GM23338 (cell line): ENCODE data around the gene LRRC51. TPM values are rescaled to one million over a fixed set of nuclear protein-coding genes. Genes with fewer than 3 reads are reported as not detected.
A peak's percentile ranks its signal among the peaks of the same experiment; 100 is the strongest.

Experiments
- ATAC-seq: fragments of 200-7000 bp; cut with Tn5 transposase; 3 replicates; pipeline ENCODE4 v1.9.1; 2020
- DNase-seq: peaks from one replicate; pipeline ENCODE4 v3.0.0-alpha.2; 2015; ENCODE audit warnings: low spot score
- H2AFZ ChIP-seq: fragments of 200-600 bp; sonication (generic); 2 replicates; pipeline ENCODE4 v1.8.0; 2016; ENCODE audit warnings: antibody characterized with exemption, mild to moderate bottlenecking, moderate library complexity
- H3F3A ChIP-seq: fragments of 200-600 bp; sonication (generic); replicated peaks from 2 replicates; pipeline ENCODE4 v1.8.0; 2017; ENCODE audit warnings: antibody characterized with exemption, mixed run types, low read depth
- H3K27ac ChIP-seq: fragments of 200-600 bp; sonication (generic); 2 replicates; pipeline ENCODE4 v1.6.1; 2016; ENCODE audit warnings: low read depth
- H3K27me3 ChIP-seq: fragments of 200-600 bp; sonication (generic); 2 replicates; pipeline ENCODE4 v1.8.0; 2016; ENCODE audit warnings: mild to moderate bottlenecking, mixed run types, moderate library complexity; ENCODE audit not compliant: insufficient read depth
- H3K36me3 ChIP-seq: fragments of 200-600 bp; sonication (generic); 2 replicates; pipeline ENCODE4 v1.8.0; 2016; ENCODE audit warnings: mild to moderate bottlenecking; ENCODE audit not compliant: insufficient read depth
- H3K4me1 ChIP-seq: fragments of 200-600 bp; sonication (generic); 2 replicates; pipeline ENCODE4 v1.8.0; 2016; ENCODE audit warnings: mild to moderate bottlenecking, moderate library complexity; ENCODE audit not compliant: insufficient read depth
- H3K4me2 ChIP-seq: fragments of 200-600 bp; sonication (generic); 2 replicates; pipeline ENCODE4 v1.7.1; 2017; ENCODE audit warnings: mixed run types
- H3K4me3 ChIP-seq: fragments of 200-600 bp; sonication (generic); 2 replicates; pipeline ENCODE4 v1.6.1; 2016; ENCODE audit warnings: mixed run types
- H3K79me2 ChIP-seq: fragments of 200-600 bp; sonication (generic); replicated peaks from 2 replicates; pipeline ENCODE4 v1.8.0; 2017; ENCODE audit warnings: mild to moderate bottlenecking; ENCODE audit not compliant: insufficient read depth
- H3K9me2 ChIP-seq: fragments of 200-600 bp; sonication (generic); 2 replicates; pipeline ENCODE4 v1.8.0; 2017; ENCODE audit not compliant: insufficient read depth
- H4K20me1 ChIP-seq: fragments of 200-600 bp; sonication (generic); replicated peaks from 2 replicates; pipeline ENCODE4 v1.8.0; 2017; ENCODE audit warnings: mild to moderate bottlenecking; ENCODE audit not compliant: insufficient read depth
- H3K27ac Mint-ChIP-seq: 2 replicates; pipeline ENCODE4 v1.8.0; 2020; ENCODE audit warnings: inconsistent platforms, mild to moderate bottlenecking, moderate library complexity, mixed read lengths
- H3K27me3 Mint-ChIP-seq: 3 replicates; pipeline ENCODE4 v1.8.0; 2022; ENCODE audit warnings: low read depth, mild to moderate bottlenecking, moderate library complexity, mixed read lengths, inconsistent platforms; ENCODE audit not compliant: insufficient read depth, poor library complexity
- H3K36me3 Mint-ChIP-seq: 3 replicates; pipeline ENCODE4 v1.8.0; 2021; ENCODE audit warnings: low read depth, mild to moderate bottlenecking, inconsistent platforms, moderate library complexity, mixed read lengths
- H3K4me1 Mint-ChIP-seq: 3 replicates; pipeline ENCODE4 v1.8.0; 2020; ENCODE audit warnings: mild to moderate bottlenecking, inconsistent platforms, mixed read lengths
- H3K4me3 Mint-ChIP-seq: 3 replicates; pipeline ENCODE4 v1.8.0; 2021; ENCODE audit warnings: moderate library complexity, mild to moderate bottlenecking, inconsistent platforms, mixed read lengths
- H3K9me3 Mint-ChIP-seq: 3 replicates; pipeline ENCODE4 v1.8.0; 2020; ENCODE audit warnings: moderate library complexity, mild to moderate bottlenecking, inconsistent platforms, mixed read lengths
- CREB1 ChIP-seq: fragments of 250-450 bp; sonication (Bioruptor Pico); IDR thresholded peaks from 2 replicates; pipeline ENCODE4 v1.5.0; 2020; ENCODE audit warnings: low read depth, mild to moderate bottlenecking, moderate library complexity
- EZH2 ChIP-seq: fragments of 200-600 bp; sonication (generic); IDR thresholded peaks from one replicate; pipeline ENCODE4 v1.8.0; 2017; ENCODE audit warnings: antibody characterized with exemption, mild to moderate bottlenecking, low read depth; ENCODE audit not compliant: unreplicated experiment
- NANOG ChIP-seq: IDR thresholded peaks from 2 replicates; pipeline ENCODE4 v1.6.1; 2016; ENCODE audit warnings: antibody characterized with exemption, borderline replicate concordance
- STAT1 ChIP-seq: IDR thresholded peaks from one replicate; pipeline ENCODE4 v1.6.1; 2016; ENCODE audit warnings: antibody characterized with exemption; ENCODE audit not compliant: unreplicated experiment
- ZNF114 ChIP-seq: fragments of 250-450 bp; sonication (Bioruptor Pico); IDR thresholded peaks from 2 replicates; pipeline ENCODE4 v1.5.0; 2020; ENCODE audit warnings: mild to moderate bottlenecking, moderate library complexity
- polyA plus RNA-seq: library from polyadenylated mRNA; unstranded; fragments of >200 nt; fragmentation: Nextera tagmentation; extraction: Ambion mirVana; gene quantifications from 2 replicates; pipeline ENCODE4 v1.2.1, GENCODE V29; 2016
- total RNA-seq: library from RNA; depleted of rRNA; stranded (reverse); fragments of >200 nt; shearing (Covaris generic); gene quantifications from 2 replicates; pipeline ENCODE4 v1.2.3, GENCODE V29; 2014
- TF ChIP-seq, protein P1 (sequence below): fragments of 250-450 bp; sonication (Bioruptor Pico); IDR thresholded peaks from 2 replicates; pipeline ENCODE4 v1.5.0; 2020; ENCODE audit warnings: mild to moderate bottlenecking, moderate library complexity

The LRRC51 gene
- total and polyA plus RNA-seq, 2 experiments from 2014 or later = 3.6 to 4.2 TPM

DNA sequence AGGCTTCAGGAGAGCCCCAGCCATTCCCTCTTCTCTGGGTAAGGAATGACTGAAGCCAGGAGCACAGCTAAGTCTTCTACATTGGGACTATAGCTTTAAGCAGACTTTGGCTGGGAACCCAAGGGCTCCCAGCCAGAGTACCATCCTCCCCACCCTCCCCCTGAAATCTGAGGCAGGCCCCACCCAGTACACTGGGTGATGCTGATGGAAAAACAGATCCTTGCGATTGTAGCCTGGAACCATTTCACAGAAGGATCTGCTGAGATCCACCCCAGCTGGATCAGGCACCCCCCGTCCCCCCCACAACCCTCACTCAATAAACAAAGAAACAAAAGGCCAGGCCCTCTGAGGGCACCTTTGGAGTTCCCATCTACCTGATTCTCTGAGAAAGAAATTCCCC lies 42.2 kb upstream of the LRRC51 start:
- H3K4me3 Mint-ChIP-seq = no peak overlapping the region; the same call in 2 of the 3 replicates
- H2AFZ ChIP-seq = no peak overlapping the region
- no peak for ATAC-seq
- peaks cover 20% of the 10 kb centered on the region for H3K36me3 Mint-ChIP-seq
- peaks cover 41% of the 10 kb centered on the region for H3K4me1 ChIP-seq
- no peak overlapping the region for H3K4me3 ChIP-seq
- DNase-seq = no peak
- H3K9me3 Mint-ChIP-seq = no peaks in the 10 kb centered on the region
- peaks cover 7% of the 10 kb centered on the region for H3K4me1 Mint-ChIP-seq
- H3K36me3 ChIP-seq = no peaks in the 10 kb centered on the region; the same call in none of the 2 replicates
- H4K20me1 ChIP-seq = peaks cover 7% of the 10 kb centered on the region; the same call in 1 of the 2 replicates
- TF ChIP-seq NANOG (no peak), CREB1 (CRISPR knock-in tag) (no peak), STAT1 (no peak), EZH2 (no peak), ZNF114 (CRISPR knock-in tag) (no peak)
- TF ChIP-seq, protein P1, sequence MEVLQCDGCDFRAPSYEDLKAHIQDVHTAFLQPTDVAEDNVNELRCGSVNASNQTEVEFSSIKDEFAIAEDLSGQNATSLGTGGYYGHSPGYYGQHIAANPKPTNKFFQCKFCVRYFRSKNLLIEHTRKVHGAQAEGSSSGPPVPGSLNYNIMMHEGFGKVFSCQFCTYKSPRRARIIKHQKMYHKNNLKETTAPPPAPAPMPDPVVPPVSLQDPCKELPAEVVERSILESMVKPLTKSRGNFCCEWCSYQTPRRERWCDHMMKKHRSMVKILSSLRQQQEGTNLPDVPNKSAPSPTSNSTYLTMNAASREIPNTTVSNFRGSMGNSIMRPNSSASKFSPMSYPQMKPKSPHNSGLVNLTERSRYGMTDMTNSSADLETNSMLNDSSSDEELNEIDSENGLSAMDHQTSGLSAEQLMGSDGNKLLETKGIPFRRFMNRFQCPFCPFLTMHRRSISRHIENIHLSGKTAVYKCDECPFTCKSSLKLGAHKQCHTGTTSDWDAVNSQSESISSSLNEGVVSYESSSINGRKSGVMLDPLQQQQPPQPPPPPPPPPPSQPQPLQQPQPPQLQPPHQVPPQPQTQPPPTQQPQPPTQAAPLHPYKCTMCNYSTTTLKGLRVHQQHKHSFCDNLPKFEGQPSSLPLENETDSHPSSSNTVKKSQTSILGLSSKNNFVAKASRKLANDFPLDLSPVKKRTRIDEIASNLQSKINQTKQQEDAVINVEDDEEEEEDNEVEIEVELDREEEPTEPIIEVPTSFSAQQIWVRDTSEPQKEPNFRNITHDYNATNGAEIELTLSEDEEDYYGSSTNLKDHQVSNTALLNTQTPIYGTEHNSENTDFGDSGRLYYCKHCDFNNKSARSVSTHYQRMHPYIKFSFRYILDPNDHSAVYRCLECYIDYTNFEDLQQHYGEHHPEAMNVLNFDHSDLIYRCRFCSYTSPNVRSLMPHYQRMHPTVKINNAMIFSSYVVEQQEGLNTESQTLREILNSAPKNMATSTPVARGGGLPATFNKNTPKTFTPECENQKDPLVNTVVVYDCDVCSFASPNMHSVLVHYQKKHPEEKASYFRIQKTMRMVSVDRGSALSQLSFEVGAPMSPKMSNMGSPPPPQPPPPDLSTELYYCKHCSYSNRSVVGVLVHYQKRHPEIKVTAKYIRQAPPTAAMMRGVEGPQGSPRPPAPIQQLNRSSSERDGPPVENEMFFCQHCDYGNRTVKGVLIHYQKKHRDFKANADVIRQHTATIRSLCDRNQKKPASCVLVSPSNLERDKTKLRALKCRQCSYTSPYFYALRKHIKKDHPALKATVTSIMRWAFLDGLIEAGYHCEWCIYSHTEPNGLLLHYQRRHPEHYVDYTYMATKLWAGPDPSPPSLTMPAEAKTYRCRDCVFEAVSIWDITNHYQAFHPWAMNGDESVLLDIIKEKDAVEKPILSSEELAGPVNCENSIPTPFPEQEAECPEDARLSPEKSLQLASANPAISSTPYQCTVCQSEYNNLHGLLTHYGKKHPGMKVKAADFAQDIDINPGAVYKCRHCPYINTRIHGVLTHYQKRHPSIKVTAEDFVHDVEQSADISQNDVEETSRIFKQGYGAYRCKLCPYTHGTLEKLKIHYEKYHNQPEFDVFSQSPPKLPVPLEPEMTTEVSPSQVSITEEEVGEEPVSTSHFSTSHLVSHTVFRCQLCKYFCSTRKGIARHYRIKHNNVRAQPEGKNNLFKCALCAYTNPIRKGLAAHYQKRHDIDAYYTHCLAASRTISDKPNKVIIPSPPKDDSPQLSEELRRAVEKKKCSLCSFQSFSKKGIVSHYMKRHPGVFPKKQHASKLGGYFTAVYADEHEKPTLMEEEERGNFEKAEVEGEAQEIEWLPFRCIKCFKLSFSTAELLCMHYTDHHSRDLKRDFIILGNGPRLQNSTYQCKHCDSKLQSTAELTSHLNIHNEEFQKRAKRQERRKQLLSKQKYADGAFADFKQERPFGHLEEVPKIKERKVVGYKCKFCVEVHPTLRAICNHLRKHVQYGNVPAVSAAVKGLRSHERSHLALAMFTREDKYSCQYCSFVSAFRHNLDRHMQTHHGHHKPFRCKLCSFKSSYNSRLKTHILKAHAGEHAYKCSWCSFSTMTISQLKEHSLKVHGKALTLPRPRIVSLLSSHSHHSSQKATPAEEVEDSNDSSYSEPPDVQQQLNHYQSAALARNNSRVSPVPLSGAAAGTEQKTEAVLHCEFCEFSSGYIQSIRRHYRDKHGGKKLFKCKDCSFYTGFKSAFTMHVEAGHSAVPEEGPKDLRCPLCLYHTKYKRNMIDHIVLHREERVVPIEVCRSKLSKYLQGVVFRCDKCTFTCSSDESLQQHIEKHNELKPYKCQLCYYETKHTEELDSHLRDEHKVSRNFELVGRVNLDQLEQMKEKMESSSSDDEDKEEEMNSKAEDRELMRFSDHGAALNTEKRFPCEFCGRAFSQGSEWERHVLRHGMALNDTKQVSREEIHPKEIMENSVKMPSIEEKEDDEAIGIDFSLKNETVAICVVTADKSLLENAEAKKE (CRISPR knock-in tag) = no peak
- peaks cover 4% of the 10 kb centered on the region for H3K27me3 Mint-ChIP-seq
- peak overlapping the region; percentile 71; the same call in 1 of the 2 replicates for H3K4me2 ChIP-seq
- H3K9me2 ChIP-seq = no peaks in the 10 kb centered on the region
- H3K27ac ChIP-seq = peak overlapping the region; percentile 47
- no peaks in the 10 kb centered on the region for H3K27me3 ChIP-seq
- H3K27ac Mint-ChIP-seq = no peak overlapping the region
- H3F3A ChIP-seq = peaks cover 5% of the 10 kb centered on the region
- H3K79me2 ChIP-seq = peaks cover 74% of the 10 kb centered on the region
